GM13977 (cell line): ENCODE measurements around the gene ADAMTS12.
"Not testable (repeated sequence)": the region's sequence is repeated elsewhere in the genome, so short reads cannot be mapped to it uniquely, and the experiment has no call there.

Experiments used
- DNase-seq: peaks from one replicate; pipeline ENCODE4 v3.0.0; 2012; ENCODE audit warnings: low spot score
- in situ Hi-C: fragments of 300-500 bp; cut with MboI; formaldehyde crosslinking; loops from one replicate; pipeline ENCODE4 v1.12.0; 2022; ENCODE audit warnings: low sequenced_read_pairs, low pct_unique_long_range_greater_than_20kb, mixed read lengths, inconsistent platforms; ENCODE audit not compliant: unreplicated experiment
- TF ChIP-seq, protein P1 (sequence below): IDR thresholded peaks from 2 replicates; pipeline ENCODE4 v1.5.1; 2012; ENCODE audit warnings: mild to moderate bottlenecking, control low read depth; ENCODE audit not compliant: insufficient read depth; ENCODE audit errors: extremely low read depth, missing control alignments

ADAMTS12 gene

DNA sequence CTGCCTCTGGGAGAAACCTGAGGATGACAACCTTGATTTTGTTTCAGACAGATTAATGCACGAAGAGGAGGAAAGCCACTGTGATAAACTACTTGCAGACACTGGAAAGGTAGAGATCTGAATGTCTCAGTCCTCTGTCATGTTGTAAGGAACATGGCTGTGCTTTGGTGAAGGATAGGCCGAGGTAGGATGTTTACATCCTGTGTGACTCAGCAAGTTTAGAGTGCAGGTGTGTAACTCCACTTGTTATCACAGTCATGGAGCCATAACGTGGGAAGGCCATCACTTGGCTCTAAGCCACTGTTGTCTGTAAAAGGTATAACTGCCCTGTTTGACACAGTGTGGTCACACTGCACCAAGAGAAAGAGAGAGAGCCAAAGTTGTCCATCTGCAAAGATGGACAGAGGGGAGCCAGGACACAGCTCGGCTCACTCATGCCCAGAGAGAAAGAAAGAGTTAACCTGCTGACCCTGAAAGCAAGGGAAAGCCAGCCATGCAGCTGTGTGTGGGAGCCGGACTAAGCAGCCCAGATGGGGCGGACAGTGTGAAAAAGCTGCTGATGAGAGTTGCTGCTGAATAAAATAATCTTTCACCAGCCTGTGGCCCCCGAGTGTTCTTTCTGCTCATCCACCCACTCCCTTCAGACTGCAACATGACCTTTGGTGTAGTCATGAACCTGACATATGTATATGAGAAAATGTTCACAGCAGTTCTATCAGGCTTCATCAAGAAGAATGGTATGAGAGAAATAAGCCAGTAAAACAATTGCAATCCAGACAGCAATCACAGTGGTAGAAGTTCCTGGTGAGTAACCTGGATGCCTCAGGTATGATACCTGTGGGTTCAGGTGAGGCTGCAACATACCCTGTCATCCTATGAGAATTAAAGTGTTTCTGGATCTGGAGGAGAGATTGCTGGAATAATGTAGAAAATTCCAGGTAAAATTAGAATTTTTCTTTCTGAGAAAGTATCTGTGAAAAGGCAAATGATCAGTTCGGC, 335.2 kb downstream of the ADAMTS12 start:
- no peak for DNase-seq
- TF ChIP-seq, protein P1, sequence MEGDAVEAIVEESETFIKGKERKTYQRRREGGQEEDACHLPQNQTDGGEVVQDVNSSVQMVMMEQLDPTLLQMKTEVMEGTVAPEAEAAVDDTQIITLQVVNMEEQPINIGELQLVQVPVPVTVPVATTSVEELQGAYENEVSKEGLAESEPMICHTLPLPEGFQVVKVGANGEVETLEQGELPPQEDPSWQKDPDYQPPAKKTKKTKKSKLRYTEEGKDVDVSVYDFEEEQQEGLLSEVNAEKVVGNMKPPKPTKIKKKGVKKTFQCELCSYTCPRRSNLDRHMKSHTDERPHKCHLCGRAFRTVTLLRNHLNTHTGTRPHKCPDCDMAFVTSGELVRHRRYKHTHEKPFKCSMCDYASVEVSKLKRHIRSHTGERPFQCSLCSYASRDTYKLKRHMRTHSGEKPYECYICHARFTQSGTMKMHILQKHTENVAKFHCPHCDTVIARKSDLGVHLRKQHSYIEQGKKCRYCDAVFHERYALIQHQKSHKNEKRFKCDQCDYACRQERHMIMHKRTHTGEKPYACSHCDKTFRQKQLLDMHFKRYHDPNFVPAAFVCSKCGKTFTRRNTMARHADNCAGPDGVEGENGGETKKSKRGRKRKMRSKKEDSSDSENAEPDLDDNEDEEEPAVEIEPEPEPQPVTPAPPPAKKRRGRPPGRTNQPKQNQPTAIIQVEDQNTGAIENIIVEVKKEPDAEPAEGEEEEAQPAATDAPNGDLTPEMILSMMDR: no peak
- in situ Hi-C loops: no loop called here

DNA sequence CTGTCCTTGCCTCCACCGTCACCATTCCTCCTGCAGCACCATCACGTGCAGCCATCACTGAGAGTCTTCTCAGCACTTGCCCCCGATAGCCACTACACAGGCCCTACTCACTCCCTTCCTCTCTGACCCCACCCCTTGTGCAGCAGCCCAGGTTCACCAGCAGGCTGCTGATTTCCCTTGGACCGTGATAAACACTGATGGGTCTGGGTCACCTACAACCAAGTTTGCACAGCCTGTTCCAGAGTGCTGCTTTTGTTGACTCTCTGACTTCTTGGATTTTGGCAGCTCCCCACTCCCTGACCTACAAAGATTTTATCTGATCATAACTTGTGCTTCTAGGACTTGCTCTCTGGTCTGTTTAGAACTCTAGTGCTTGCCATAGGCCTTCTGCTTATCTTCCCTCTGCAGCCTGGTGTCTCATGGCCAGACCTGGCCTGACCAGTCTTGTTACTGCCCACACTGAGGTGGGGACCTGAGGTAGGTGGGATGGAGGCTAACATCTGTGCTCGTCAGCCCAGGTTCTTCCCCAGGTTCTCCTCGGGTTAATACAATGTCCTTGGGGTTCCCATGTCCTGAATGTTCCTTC, 341.7 kb downstream of the ADAMTS12 start:
- DNase-seq: no peak
- in situ Hi-C loops: no loop called here
- TF ChIP-seq, protein P1: no peak

DNA sequence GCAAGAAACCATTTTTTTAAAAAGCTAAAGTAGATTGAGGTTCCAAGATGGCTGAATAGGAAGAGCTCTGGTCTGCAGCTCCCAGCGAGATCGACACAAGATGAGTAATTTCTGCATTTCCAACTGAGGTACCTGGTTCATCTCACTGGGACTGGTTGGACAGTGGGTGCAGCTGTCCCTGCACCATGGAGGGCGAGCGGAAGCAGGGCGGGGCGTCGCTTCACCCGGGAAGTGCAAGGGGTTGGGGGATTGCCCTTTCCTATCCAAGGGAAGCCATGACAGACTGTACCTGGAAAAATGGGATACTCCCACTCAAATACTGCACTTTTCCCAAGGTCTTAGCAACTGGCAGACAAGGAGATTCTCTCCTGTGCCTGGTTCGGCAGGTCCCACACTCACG, 352.0 kb downstream of the ADAMTS12 start:
- in situ Hi-C loops, DNase-seq: not testable (repeated sequence)

DNA sequence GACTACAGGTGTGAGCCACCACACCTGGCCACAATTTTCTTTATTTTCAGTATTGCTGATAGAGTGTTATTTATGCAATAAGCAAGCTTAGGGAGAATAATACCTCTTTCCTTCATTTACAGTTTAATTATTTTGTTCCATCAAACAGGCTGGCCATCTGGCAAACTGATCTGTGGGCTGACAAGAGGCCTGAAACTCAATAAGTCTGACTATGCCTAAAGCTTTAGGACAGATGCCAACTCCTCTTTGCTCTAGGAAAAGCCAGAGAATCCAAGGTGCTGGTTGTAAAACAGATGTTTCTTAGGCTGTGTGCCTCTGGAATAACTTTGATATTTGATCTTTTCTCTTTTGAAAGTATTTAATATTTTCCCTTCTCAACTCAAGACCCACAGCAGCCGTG, 352.6 kb downstream of the ADAMTS12 start:
- DNase-seq: no peak
- TF ChIP-seq, protein P1: no peak
- in situ Hi-C loops: no loop called here

DNA sequence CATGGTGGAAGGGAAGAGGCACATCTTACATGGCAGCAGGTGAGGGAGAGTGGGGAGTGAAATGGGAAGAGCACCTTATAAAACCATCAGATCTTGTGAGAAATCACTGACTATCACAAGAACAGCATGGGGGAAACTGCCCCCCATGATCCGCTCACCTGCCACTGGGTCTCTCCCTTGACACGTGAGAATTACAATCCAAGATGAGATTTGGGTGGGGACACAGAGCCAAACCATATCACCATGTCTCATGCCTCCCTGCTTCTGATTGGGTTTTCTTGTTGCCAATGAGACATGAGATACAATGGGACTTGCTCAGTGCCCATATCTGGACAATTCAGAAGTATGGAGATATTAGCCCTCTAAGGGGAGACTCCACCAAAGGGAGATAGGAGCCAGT, 353.6 kb downstream of the ADAMTS12 start:
- DNase-seq: no peak
- in situ Hi-C loops: no loop called here
- TF ChIP-seq, protein P1: no peak

DNA sequence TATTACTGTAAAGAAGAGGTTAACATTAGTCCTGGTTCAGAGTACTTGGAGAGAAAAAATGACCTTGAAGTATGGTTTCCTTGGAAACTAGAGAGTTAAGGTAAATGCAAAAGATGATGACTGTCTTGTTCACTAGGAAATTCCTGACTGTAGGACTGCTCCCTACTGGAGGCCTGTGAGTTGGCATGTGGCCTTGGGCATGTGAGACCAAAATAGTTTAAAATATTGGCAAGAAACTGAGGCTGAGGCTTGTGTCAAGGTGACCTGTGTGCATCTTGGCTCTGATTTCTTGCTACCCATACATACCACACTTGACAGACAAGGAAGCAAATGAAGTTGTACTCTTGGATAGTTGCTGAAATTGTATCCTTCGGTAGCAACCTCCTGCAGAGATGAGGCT, 354.6 kb downstream of the ADAMTS12 start:
- in situ Hi-C loops: no loop called here
- TF ChIP-seq, protein P1: no peak
- no peak for DNase-seq

DNA sequence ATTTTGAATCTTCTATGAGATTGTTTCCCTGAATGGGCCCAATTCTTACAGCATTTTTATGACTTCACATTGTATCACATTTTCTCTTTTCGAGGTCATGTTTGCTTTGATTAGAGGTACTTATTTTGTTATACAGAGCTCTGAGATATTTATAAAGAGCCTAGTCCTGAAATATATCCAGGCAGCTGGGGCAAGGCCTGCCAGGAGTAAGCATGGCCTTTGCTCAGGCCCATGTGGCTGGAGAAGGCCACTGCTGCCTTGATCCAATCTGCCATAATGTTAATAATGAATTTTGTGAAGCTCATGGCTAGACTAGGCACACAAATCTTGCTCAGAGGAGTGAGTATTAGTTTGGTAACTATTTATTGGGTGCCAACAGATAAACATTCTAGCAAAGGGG, 355.0 kb downstream of the ADAMTS12 start:
- DNase-seq: no peak
- TF ChIP-seq, protein P1: no peak
- in situ Hi-C loops: no loop called here
